ENCODE data around the gene MYH9.
"Not testable (repeated sequence)": the region's sequence is repeated elsewhere in the genome, so short reads cannot be mapped to it uniquely, and the experiment has no call there.

MYH9 gene

DNA sequence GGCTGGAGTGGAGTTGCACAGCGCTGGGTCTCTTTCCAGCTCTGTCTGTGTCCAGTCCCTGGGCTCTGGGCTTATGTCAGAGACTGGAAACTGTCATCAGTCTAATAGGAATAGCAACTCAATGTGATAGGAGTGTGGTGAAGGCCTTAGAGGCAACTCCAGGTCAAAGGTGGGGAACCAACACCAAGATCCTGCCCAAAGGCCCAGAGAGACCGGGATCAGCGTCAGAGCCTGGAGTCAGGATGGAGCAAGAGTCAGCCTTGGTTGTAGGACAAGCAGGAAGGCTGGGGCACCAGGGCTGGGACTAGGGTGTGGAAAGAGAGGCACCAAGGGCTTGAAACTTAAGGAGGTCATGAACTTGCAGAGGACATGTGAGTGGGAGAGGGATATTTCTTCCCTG, 125.5 kb downstream of the MYH9 start:
- DNase-seq, result not testable (repeated sequence)

DNA sequence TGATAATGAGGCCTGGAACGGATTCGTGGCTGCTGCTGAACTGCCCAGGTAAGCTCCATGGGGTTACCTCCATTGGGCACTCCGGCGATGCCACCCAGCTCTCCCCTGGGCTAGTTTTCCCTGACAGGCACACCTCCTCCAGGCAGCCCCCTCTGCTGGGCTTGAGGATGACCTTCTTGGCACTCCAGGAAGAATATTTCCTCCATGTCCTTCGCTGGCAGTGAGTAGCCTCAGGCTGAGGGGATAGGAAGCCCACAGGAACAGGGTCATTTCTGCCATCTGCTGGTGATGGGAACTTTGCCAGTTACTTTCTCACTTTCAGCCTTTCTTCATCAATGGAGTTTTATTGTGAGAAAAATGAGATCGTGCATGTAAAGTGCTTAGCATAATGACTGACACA, 126.1 kb downstream of the MYH9 start:
- DNase-seq, result not testable (repeated sequence)

DNA sequence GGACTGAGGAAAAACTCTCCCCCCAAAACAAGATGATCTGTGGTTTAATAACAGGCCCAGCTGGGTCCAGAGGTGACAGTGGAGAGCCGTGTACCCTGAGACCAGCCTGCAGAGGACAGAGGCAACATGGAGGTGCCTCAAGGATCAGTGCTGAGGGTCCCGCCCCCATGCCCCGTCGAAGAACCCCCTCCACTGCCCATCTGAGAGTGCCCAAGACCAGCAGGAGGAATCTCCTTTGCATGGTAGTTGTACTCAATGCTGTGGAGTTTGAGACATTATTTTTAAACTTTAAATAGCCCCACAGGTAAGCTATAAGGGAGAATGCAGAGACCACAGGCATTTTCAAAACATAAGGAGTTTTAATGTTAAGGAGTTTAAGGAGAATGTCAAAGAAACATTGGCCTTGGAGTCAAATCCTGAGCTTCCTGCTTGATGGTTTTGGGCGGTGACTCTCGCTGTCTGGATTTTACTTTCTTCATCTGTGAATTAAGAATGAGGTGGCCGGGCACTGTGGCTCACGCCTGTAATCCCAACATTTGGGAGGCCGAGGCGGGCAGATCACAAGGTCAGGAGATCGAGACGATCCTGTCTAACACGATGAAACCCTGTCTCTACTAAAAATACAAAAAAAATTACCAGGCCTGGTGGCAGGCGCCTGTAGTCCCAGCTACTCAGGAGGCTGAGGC, 128.0 kb downstream of the MYH9 start:
- no peak for DNase-seq

DNA sequence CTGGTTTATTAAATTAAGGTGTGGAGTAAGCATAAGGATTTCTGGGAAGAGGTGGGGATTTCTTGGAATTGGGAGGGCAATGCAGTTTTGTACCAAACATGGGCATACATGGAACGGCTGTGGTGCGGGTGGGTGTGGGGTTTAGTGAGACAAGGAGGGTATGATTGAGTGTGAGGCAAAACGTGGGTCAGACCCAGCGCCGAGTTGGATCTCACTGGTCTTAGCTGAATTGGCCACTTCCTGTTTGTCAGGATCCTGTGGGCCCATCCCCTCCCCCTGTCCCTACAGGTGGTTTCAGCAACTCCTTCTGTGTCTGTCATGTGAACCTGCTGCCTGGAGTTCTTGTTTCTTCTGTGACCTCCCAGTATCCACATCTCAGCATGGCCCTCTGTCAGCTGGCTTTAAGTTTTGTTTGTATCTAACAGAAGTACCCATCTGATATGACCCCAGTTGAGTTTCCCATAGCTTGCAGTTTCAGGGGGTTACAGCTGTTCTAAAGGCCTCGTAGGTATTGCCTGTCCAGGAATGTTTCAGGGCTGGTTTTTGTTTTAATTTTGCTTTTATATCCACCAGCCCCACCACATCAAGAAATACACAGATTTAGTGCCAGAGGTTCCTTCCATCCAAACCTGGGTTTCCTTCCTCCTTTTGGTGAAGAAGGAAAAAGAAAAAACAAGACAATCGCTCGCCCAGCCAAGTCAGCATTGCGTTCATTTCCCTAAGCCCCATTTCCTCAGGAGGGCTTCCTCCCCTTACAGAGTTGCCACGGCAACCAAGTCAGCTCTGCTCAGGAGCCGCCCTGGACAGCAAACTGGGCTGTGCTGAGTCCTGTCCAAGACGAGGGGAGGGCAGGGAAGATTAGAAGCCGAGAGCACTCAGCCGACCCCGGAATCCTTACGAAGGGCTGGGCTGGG, 128.8 kb downstream of the MYH9 start:
- peak; percentile 43 for DNase-seq

DNA sequence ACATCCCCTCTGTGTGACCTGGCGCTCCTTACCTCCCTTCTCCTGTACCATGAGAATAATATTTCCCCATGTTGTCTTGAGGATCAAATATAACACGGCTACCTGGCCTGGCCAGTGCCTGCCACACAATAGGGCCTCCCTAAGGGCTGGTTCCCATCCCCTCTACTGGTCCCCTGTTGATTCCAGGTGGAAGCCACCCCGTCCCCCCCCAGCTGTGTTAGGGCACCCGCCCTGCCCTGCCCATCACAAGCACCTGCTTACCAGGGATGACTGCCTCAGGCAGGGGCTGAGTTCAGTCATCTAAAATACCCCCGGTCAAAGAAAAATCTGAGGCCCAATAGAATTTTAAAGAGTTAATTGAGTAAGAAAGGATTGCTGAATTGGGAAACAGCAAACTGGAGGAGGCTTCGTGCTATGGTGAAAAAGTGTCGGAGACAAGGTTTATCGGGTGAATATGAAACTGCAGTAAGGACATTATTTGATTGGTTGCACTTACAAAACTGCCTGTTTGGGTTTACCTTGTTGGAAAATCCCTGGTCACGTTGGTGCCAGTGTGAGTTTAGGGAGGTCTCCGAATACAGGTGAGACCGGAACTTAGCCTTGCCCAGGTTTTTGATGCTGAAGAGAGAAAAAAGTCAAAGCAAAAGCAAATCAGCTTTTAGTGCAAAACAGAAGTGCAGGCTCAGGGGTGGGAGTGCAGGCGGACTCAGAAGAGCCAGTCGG, 129.7 kb downstream of the MYH9 start:
- no peak for DNase-seq

DNA sequence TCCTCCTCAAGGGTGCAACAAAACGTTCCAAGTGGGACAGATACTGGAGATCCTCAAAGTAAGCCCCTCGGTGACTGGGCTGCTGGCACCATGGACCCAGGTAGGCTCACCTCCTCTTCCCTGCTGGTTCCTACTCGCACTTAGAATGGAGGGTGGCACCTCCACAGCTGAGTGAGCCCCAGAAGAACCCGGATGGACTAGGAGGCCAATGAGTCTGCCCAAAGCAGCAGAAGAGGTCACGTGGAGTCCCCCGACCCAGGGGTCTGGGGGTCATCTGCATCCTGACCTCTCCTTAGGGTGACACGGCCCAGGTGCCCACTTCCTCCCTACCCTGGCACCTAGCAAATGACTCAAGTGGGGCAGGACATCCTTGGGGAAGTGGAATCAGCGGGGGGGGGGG, 130.5 kb downstream of the MYH9 start:
- DNase-seq, result no peak

DNA sequence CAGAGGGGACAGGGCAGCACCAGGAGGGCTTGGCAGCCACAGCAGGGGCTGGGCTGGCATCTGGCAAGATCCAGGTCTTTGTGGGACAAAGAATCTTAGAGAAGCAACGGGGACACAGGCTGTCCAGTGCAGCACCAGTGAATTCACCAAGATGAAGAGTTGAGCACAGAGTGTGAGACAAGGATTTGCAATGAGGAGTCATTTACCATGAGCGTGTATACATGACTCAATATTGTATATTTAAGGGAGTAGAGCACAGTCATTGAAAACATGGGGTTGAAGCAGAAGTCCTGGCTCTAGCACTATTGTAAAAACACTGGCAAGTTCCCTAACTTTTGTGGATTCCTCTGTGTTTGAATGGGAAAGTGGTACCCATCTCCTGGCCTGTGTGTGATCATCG, 131.3 kb downstream of the MYH9 start:
- no peak for DNase-seq

DNA sequence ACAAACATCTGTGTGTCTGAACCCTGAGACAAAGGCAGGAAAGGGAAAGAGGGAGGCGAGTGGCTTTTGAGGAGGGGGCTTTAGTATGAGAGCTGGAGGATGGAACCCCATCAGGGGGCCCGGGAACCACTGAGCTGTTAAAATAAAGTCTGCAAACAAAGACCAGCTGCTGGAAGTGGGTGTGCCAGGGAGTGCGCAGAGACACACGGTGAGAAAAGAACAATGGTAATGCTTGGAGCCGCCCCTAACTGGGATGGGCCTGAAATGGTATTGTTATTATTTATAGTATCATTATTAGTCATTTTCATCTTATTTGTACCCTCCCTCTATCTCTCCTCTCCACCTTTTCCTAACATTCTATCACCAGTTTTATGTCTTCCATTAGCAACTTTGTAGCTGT, 132.2 kb downstream of the MYH9 start:
- DNase-seq, result not testable (repeated sequence)

DNA sequence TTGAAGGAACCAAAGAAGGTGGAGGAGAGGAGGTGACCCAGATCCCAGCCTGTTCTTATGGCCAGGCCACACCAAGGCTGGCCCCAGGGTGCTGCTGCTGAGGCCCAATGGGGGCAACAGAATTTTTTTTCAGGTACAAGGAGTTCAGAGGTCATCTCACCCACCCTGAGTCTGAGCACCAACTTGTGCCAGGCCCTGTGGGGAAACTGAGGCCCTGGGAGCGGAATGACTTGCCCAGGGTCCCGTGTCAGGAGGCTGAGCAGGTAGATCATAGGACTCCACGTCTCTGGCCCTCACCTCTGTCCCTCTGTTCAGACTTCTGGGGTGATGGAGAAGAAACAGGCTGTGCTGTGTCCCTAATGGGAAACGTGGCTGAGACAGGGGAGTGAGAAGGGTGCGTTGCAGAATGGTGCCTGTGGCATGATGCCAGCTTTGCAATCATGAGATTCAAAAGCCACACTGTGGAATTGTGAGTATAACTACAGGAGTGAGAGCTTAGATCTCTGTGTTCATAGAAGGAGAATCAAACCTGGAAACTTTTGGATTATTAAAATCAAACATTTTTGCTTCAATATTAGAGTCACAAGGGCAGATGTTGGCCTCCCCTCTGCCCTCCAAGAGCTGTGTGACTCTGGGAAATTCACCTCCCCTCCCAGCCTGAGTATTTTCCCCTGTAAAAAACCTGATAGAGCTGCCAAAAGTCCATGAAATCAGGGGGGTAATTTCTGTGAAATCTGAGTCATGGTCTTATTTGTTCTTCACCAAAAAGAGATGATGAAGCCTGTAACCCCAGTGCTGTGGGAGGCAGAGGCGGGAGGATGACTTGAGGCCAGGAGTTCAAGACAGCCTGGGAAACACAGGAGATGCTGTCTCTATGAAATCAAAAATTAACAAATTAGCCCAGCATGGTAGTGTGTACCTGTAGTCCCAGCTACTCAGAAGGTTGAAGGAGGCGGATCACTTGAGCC, 134.0 kb downstream of the MYH9 start:
- DNase-seq, result no peak

DNA sequence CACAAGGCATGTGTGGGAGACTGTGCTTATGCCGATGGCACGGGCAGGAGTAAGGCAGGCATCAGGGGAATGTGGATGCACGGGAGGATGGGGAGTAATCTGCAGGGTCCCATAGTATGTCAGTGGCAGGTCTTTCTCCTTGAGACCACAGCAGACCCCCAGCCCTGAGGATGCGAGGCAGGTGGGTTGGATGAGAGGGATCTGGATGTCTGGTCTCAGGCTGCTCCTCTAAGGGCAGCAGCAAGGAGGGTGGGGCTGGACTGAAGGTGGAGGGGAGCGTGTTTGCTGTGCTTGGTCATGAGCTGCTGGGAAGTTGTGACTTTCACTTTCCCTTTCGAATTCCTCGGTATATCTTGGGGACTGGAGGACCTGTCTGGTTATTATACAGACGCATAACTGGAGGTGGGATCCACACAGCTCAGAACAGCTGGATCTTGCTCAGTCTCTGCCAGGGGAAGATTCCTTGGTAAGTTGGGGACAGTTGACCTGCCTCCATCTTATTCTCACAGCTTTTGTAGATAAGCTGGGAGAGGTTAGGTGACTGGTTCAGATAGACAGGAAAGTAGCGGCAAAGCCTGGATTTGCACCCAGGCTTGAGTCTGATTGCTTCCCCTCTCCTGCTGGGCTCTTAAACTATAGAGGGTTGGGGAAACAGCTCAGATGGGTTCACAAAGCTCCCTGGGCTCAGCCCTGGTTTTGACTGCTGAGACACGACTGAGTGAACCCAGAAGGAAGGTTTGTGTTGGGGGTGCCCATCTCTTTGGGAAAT, 134.8 kb downstream of the MYH9 start, which contains the start of gene APOL1:
Gene APOL1 (plus strand): TSS at position 380 of the 769 bp plus-strand sequence. CDS start 1,823 bp downstream, outside the sequence.
- no peak for DNase-seq

DNA sequence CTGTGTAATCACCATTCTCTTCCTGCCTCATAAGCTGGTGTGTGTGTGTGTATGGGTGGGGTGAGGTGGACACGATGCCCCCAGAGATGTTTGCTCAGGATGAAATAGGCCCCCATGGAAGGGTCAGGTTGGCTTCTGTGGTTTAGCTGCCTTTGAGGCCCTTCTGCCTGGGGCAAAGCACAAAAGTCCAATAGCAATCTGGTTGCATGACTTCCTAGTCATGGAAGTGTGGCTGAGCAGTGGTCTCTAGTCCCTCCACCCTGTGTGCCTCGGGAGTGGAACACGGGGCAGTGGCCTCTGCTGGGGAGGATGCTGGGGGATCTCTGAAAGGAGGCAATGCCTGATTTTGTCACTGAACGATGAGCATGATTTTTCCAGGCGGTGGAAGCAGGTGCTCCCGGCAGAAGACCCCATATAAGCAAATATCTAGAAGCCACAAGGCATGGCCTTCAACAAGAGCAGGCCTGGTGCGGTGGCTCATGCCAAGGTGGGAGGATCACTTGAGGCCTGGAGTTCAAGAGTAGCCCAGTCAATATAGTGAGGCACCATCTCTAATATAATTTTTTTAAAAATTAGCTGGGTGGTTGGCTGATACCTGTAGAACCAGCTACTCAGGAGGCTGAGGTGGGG, 135.7 kb downstream of the MYH9 start:
- not testable (repeated sequence) for DNase-seq

DNA sequence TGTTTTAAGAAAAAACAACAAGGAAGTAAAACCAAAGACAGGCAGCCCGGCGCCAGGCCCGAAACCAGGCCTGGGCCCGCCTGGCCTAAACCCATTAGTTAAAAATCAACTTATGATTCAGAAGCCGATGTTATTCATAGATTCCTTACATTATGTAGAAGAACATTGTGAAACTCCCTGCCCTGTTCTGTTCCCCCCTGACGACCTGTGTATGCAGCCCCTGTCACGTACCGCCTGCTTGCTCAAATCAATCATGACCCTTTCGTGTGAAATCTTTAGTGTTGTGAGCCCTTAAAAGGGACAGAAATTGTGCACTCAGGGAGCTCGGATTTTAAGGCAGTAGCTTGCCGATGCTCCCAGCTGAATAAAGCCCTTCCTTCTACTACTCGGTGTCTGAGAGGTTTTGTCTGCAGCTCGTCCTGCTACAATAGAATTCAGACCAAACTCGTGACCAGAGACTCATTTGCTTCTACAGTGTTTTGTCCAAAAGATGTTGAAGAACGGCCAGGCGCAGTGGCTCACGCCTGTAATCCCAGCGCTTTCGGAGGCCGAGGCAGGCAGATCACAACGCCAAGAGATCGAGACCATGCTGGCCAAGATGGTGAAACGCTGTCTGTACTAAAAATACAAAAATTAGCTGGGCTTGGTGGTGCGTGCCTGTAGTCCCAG, 137.3 kb downstream of the MYH9 start:
- not testable (repeated sequence) for DNase-seq

DNA sequence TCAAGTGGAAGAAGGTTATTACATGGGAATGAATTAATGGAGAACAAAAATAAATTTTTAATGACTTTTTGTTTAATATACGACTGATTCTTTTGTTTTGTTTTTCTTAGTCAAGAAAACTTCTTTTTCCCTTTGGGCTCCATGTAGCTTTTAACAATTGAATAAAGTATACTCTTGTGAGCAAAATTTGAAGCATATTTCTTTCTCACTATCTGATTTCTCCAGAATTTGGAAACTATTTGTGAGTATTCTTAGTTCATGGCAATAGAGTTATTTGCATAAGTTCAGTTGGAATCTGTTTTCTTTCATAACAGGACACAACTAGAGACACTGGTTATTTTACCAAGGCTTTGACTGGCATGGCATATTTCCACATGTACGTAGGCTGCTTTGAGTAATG, 138.6 kb downstream of the MYH9 start:
- no peak for DNase-seq

DNA sequence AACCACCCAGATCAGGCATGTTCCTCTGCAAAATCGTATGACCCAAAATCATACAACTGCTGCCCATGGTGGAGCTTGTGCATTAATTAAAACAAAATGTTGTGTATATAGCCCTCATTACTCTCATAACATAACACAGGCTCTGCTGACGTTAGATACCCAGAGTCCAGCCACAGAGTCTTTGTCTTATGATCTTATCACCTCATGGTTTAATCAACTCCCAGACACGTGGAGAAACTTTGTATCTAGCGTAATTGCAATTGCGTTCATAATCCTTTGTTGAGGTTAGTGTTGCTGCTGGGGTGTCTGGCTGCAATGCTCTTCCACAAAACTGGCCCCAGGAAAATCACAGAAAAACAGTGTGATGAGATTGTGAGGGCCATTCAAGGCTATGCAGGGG, 139.8 kb downstream of the MYH9 start:
- no peak for DNase-seq

DNA sequence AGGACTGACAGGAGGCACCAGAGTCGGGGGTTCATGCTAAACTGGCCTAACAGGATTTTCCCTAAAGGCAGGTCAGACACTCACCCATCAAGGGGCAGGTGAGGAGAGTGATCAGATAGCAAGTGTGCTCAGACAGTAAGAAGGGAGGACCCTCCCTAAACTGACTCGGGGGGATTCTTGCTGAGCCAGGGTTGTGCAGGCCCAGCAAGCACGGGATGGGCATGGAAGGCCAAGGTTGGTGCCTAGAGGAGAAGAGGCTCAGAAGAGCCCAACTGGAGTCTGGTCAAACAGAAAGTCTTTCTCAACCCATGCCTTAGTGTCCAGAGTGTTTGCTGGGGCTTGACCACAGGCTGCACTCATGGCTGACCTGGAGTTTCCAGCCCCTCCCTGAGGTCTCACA, 141.0 kb downstream of the MYH9 start:
- no peak for DNase-seq

DNA sequence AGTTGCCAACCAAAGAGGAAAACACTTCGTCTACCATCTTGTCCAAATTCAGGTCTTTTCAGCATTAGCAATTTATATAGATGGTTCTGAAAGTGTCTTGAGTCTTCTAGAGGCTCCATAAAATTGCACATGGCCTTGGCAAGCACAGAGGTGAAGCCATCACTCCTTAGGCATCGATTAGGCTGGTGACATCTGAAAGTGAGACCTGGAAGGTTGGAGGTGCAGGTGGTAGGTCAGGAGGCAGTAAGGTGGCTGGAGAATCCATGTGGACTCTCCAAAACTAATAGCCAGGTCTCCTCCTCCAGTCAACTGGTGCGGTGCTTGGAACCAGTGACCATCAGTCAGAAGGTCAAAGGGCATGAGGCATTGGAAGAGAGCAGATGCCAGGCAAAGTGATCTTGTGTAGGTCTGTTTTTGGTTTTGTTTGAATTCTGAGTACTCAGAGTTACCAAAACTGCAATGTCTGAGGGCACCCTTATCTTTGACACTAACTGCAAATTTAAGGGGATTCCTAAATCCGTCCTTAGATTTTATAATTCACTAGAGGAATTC, 141.9 kb downstream of the MYH9 start:
- DNase-seq, result no peak

DNA sequence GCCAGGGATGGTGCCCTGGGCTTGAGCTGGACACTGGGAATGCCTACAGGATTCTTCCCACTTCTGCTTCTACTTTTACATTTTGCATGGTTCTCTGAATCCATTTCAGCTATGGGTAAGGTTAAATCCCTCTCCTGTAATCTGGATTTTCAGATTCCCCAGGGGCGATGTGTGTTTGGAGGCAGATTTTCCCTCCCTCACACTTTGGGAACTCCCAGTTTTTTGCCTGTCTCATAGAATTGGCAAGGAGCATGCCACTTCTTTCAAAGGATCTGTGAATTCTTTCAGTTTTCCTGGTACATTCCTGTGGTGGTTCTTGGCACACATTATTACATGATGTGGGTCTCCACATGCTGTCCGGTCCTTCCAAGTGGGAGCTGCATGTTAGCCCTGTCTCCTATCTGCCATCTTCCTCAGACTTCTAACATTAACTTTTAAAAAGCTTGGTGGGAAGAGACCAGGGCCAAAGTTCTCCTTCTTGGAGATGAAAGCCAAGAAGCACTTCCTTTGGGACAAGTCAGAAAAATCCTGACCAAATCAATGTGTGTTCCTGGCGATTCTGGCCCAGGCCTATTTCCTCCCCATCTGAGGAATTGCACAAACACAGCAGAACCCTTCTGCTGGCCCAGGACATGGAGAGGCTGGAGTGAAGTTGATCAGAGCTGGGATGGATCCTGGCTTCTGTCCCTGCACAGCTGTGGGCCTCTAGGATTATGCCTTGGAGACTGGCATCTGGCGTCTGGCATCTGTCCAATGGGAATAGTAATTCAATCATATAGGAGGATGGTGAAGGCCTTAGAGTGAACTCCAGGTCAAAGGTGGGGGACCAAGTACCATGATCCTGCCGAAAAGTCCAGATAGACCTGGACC, 143.0 kb downstream of the MYH9 start:
- no peak for DNase-seq

DNA sequence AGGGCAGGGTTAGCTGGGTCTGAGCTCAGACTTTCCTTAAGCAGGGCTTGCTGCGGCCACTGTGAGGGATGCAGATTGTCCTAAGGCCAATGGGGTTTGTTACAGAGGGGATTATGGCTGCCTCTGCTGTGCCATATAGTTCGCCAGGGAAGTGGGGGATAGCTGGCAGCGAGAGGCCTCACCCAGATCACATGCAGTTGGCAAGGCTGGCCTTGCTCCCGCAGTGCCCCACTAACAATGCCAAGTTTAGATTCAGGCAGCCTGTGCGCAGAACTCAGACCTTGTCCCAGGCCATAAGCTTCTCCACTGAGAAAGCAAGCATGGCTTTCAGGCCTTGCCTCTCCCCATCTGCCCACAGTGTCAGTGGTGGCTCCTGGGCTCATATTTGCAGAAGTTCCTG, 143.8 kb downstream of the MYH9 start:
- DNase-seq, result no peak

Measured in NCI-H510A (cell line).